ENCODE measurements around the gene GAS1. TPM values are rescaled to one million over a fixed set of nuclear protein-coding genes. Genes with fewer than 3 reads are reported as not detected.

The GAS1 gene
- total RNA-seq, 2 donors from 2014 or later: 0.48 to 0.53 TPM

DNA sequence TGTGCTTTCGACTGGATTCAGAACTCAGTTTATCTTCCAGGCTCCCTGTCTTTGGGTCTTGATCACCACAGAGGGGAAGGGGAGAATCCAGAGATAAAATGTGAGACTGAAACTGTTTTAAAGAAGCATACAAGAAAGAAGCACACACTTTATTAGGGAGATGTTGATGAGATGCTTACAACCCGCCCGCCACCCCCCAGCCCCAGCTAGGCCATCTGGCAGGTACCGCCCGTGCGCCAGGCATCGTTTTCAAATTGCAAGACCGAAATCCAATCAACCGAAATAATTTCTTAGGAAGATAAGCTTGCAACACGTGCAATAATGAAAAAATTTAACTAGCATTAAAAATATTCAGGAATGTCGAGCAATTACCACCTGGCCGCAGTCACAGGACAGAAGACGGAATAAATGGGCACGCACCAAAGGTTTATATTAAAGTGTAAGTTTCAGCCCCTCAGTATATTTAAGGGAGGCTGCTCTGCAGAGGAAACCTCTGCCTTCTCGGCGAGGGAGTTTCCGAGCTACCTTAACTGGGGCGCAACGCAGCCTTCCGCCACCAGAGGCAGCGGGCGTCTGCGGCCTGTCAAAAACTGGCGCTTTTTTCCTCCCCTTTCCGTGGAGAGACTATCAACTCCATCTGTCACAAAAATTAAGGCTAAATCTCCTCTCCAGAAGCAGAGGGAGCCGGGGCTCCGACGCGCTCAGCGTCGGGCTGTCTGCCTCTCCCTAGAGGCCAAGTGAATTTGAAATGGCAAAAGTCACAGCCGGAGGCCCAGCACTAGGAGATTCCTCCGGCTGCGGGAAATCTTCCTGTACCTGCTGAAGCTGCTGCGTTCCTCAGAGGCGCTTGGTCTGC, 996 bp upstream of the GAS1 start:
- ATAC-seq: peak; percentile 65 to 73
- Mint-ChIP-seq H3K27ac (peak overlapping the region; percentile 60 to 65), H3K27me3 (peaks cover 5 to 6% of the 10 kb centered on the region in 2 donors), H3K36me3 (peaks cover 14% of the 10 kb centered on the region), H3K4me1 (ENCODE audit: low read depth in 2 of 2) (peaks cover 14 to 16% of the 10 kb centered on the region in 2 donors), H3K4me3 (peak overlapping the region; percentile 82), H3K9me3 (no peaks in the 10 kb centered on the region)
- peak; percentile 79 for DNase-seq (ENCODE audit: low spot score)

DNA sequence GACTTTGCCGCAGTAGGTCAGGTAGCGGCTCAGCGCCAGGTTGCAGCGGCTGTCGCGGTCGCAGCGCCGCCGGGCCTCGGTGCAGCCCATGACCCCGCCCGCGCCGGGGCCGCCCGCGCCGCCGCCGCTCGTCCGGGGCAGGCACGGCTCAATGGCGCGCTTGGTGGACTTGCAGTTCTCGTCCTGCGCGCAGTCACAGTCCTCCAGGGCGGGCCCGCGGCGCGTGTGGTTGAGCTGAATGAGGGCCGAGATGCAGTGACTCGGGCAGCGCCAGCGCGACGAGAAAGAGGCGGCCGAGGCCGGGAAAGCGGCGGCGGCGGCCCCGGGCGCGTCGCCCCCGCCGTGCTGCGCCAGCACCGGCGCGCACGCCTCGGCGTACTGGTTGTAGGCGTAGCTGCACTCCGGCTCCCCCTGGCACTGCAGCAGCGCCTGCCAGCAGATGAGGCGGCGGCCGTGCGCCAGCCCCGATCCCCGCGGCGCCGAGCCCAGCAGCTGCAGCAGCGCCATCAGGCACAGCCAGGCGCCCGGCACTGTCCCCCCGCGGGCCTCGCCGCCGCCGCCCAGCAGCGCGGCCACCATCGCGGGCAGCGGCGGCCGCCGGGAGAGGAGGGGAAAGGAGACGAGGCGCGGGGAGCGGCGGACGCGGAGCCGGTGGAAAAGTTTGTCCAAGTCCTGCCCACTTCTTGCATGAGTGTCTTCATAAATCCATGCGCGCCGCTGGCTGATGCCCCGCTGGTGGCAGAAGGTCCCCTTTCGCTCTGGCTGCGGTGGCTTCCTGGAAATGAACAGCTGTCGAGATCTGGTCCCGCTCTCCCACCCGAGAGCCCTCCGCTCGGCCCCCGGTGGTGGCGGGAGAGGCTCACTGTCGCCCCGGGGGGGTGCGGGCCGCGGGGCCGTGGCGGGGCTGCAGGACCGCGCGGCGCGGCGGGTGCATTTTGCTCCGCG, 833 bp downstream of the GAS1 start:
- Mint-ChIP-seq H3K4me3 (peak overlapping the region; percentile 80), H3K27ac (no peak overlapping the region), H3K27me3 (peaks cover 18 to 24% of the 10 kb centered on the region in 2 donors), H3K4me1 (ENCODE audit: low read depth in 2 of 2) (peaks cover 14 to 16% of the 10 kb centered on the region in 2 donors), H3K9me3 (no peaks in the 10 kb centered on the region), H3K36me3 (no peaks in the 10 kb centered on the region)
- ATAC-seq: peak; percentile 72 to 77
- peak; percentile 73 for DNase-seq (ENCODE audit: low spot score)

DNA sequence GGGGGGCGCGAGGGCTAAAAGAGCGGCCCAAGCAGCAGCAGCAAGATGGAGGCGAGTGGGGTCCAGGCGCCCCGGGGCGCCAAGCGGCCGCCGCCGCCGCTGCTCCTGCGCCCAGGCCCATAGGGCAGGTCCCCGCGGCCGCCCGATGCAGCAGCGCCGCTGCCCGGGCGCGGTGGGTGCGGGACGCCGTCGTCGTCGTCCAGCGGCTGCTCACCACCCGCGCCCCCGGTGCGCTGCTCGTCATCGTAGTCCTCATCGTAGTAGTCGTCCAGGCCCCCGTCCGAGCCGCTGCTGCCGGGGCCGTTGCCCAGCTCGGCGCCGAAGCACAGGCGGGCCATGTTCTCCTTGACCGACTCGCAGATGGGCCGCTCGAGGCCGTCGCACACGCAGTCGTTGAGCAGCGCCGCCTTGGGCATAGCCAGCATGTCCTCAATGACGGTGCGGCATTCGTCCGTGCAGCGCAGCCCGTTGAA, 1.5 kb downstream of the GAS1 start:
- H3K4me1 Mint-ChIP-seq (ENCODE audit: low read depth in 2 of 2): peaks cover 14 to 16% of the 10 kb centered on the region in 2 donors
- H3K36me3 Mint-ChIP-seq: no peaks in the 10 kb centered on the region
- H3K27ac Mint-ChIP-seq: no peak overlapping the region
- H3K4me3 Mint-ChIP-seq: peak overlapping the region; percentile 80
- no peaks in the 10 kb centered on the region for H3K9me3 Mint-ChIP-seq
- H3K27me3 Mint-ChIP-seq: peaks cover 25 to 32% of the 10 kb centered on the region in 2 donors
- DNase-seq (ENCODE audit: low spot score): no peak
- ATAC-seq: peak; percentile 2 to 20

DNA sequence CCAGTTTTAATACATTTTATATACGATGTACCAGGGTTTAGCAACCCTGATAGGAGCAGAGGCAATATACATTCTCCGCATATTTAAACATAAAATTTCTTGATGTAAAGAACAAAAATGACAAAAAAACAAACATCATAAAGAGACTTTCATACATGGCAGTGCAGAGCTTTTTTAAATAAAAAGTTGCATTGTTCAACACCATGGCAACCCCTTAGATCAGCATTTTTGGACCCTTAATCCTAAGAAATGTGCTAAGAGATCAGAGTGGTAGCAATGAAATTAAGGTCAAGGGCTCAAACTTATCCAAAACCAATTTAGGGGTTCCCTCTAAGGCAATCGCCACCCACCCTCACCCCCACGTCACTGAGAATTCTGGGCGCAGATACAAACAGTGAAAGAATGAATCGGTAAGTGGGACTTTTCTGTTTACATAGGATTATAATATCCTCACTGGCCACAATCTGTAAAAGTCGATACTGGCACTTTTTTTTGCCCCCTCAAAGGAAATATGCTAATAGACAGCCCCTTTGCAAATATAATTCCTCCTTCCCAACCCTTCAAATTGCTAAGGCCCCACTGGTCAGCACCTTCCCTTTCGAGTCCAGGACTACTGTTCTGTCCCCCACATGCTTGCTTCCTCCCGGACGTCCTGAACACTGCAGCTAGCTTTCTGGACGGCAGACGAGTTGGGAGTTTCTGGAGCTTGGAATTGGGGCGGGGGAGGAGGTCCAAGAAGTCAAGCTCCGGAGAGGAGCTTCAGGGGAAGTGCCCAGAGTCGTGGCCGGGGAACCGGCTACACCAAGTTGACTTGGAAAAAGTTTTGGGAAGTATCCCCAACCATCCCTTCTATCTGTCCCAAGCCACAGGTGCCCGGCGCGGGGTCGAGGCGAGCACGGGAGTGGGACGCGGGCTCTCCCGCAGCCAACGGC, 2.2 kb downstream of the GAS1 start:
- Mint-ChIP-seq H3K27me3 (peaks cover 26 to 35% of the 10 kb centered on the region in 2 donors), H3K27ac (no peak overlapping the region), H3K4me3 (peak overlapping the region; percentile 67), H3K4me1 (ENCODE audit: low read depth in 2 of 2) (peaks cover 14 to 16% of the 10 kb centered on the region in 2 donors), H3K9me3 (no peaks in the 10 kb centered on the region), H3K36me3 (peaks cover under 1% of the 10 kb centered on the region)
- no peak for ATAC-seq
- DNase-seq (ENCODE audit: low spot score): no peak

DNA sequence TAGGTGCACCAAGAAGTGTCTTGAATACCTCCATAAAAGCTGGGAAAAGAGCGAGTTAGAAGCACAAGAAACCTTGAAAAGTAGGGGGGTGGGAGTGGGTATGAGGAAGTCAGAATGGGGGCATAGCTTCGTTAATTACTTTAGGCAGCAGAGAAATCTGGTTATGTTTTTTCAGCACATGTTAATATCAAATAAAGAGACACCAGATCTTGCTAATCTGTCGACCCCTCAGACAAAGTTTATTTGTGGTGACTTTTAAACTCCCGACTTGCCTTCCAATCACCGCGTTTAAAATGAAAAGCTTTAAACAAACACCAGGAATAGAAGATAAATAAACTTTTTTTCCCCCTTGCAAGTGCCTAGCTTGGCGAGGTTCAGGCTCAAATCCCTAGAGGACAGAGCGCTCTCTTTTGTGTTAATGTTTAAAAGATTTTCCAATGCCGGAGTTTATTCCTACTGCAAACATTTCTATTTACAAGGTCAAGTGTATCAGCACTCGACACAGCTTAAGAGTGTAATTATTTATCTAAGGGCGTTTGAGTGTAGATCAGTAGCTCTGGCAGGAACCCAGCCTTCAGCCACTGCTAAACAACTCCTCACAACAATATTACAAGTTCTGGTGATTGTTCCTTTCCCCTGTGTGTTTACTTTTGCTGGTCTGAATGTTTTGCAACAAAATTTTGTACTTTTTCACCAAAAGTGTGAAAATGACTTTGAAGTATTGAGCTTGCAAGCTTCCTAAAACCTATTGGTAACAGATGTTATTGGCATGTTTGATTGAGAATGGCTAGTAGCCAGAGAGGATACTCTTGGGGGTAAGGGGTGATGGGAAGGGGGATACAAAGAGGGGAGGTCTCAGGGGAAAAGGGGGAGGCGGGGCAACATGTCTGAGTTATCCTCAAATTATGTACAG, 3.8 kb downstream of the GAS1 start:
- Mint-ChIP-seq H3K9me3 (no peaks in the 10 kb centered on the region), H3K27me3 (peaks cover 41 to 51% of the 10 kb centered on the region in 2 donors), H3K27ac (no peak overlapping the region)

DNA sequence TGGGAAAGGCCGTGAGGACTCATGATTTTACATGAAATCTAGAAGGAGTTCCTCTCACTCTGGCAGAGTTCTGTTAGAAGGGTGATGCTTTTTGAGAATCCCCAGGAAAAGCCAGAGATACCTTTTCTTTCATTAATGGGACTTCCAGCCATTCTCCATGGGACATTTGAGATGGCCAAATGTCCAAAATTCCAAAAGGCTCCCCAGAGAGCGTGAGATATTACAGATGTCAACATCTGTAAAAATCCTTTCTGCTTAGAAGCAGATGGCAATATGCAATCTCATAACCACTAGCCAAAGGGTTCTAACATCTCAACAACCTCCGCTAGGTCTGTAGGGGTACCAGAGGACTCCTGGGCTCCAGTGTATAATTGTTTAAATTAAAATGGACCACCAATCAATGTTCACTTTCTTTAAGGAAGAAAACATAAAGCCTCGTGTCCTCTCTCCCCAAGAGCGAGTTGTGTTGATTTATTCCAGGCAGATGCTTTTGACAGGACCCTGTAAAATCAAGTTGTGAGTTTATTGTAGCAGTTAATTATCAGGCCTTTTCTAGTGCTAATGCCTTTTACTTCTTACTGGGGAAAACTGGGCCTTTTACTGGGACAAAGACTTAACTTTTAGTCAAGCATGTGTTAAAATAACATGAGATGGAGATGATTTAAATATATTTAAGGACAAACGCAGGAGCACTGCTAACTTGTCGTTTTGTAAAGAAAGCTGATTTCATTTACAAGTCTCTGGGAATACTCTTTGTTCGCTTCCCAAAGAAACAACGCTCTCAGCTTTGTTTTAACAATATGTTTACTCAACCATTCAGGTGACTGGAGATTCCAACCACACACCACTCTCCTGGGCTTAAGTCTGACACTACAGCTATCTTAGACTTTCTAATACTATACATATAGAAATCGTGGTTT, 4.8 kb downstream of the GAS1 start:
- no peak overlapping the region for H3K27ac Mint-ChIP-seq
- H3K9me3 Mint-ChIP-seq: no peaks in the 10 kb centered on the region
- H3K36me3 Mint-ChIP-seq: peaks cover 10% of the 10 kb centered on the region
- DNase-seq (ENCODE audit: low spot score) (no peak), ATAC-seq (no peak)
- H3K4me3 Mint-ChIP-seq: no peak overlapping the region
- peaks cover 43 to 57% of the 10 kb centered on the region in 2 donors for H3K27me3 Mint-ChIP-seq
- peaks cover 3 to 5% of the 10 kb centered on the region in 2 donors for H3K4me1 Mint-ChIP-seq (ENCODE audit: low read depth in 2 of 2)

More for the DNA sequence above, 3.8 kb downstream of the GAS1 start:
- Mint-ChIP-seq H3K4me3 (no peak overlapping the region), H3K4me1 (ENCODE audit: low read depth in 2 of 2) (peaks cover 9 to 10% of the 10 kb centered on the region in 2 donors), H3K36me3 (peaks cover 10% of the 10 kb centered on the region)
- ATAC-seq (no peak), DNase-seq (ENCODE audit: low spot score) (no peak)

DNA sequence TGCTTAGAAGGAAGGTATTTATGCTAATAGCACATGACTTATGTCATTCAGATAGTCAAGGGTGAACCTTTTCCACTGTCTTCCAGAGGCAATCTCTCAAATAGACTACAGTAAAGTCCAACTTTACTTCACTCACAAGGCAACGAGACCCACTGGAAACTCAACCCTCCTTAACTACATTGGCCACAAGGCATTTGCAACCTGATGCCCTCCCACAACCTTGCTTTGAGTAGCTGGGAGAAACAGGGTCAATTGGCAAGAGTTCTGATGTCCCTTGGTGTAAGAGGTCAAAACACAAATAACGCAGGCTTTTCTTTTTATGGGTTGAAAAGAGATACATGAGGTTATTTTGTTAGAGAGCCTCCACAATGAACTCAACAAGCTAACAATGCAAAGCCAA, 6.1 kb downstream of the GAS1 start:
- H3K36me3 Mint-ChIP-seq: peaks cover 10% of the 10 kb centered on the region
- peaks cover 43 to 57% of the 10 kb centered on the region in 2 donors for H3K27me3 Mint-ChIP-seq
- no peak for ATAC-seq
- peaks cover 3 to 5% of the 10 kb centered on the region in 2 donors for H3K4me1 Mint-ChIP-seq (ENCODE audit: low read depth in 2 of 2)
- H3K9me3 Mint-ChIP-seq: no peaks in the 10 kb centered on the region
- no peak overlapping the region for H3K4me3 Mint-ChIP-seq
- no peak overlapping the region for H3K27ac Mint-ChIP-seq
- DNase-seq (ENCODE audit: low spot score): no peak

DNA sequence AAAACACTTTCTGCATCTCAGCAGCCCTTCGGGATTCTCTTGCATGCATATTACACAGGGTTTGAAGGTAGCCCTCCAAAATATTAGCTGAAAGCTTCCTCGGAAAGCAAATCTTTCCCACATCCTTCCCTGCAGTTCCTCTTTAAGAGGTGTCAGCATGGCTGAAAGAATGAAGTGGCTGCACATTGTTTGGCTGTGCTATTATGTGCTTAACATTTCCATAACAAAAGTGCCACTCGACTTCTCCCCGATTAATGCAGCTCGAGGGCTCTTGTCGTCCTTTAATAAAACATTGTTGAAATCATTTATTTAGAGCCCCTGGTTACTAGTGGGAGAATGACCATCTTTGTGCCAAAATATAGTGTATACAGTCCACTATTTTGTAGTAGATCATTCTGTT, 6.5 kb downstream of the GAS1 start:
- Mint-ChIP-seq H3K27me3 (peaks cover 43 to 57% of the 10 kb centered on the region in 2 donors), H3K4me1 (ENCODE audit: low read depth in 2 of 2) (peaks cover 3 to 5% of the 10 kb centered on the region in 2 donors), H3K27ac (no peak overlapping the region)

DNA sequence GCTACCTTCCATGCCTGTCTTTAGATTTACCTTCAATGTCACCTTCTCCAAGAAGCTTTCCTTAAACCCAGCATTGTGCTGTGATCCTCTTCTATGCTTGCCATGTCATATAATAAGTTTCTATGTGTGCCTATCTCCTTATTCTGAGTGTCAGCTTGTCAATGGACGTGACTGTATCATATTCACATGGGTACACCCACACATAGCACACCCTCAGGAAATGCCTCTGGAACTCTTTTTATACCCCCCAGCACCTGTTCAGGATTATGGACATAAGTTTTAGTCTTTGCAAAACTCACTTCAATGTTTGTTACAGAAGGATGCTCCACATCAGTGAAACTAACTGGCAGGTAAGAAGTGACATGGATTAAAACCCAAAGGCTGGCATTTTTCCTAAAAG, 7.4 kb downstream of the GAS1 start:
- Mint-ChIP-seq H3K27ac (no peak overlapping the region), H3K36me3 (peaks cover 10% of the 10 kb centered on the region), H3K4me1 (ENCODE audit: low read depth in 2 of 2) (no peaks in the 10 kb centered on the region), H3K9me3 (no peaks in the 10 kb centered on the region), H3K4me3 (no peak overlapping the region), H3K27me3 (peaks cover 43 to 57% of the 10 kb centered on the region in 2 donors)
- ATAC-seq (no peak), DNase-seq (ENCODE audit: low spot score) (no peak)

More for the DNA sequence above, 6.5 kb downstream of the GAS1 start:
- Mint-ChIP-seq H3K9me3 (no peaks in the 10 kb centered on the region), H3K36me3 (peaks cover 10% of the 10 kb centered on the region), H3K4me3 (no peak overlapping the region)
- no peak for DNase-seq (ENCODE audit: low spot score)
- no peak for ATAC-seq

DNA sequence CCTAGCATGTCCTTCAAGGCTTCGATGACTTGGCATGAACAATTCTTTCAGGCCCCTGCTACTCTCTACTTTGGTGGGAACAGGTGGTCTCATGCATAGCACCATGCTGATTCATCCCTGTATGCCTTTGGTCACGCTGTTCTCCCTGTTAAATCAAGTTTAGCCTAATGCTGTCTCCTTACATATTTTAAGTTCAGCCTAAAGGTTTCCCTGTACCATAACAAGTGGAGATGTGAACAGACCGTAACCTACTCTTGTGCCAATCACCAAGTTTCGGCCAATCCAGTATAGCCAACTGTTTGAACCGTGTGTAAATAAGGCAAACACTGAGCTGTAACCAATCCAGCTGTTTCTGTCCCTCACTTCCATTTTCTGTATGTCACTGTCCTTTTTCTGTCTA, 8.0 kb downstream of the GAS1 start:
- DNase-seq (ENCODE audit: low spot score) (no peak), ATAC-seq (no peak)
- Mint-ChIP-seq H3K4me3 (no peak overlapping the region), H3K27me3 (peaks cover 43 to 57% of the 10 kb centered on the region in 2 donors), H3K36me3 (peaks cover 10% of the 10 kb centered on the region), H3K9me3 (no peaks in the 10 kb centered on the region), H3K27ac (no peak overlapping the region), H3K4me1 (ENCODE audit: low read depth in 2 of 2) (no peaks in the 10 kb centered on the region)

DNA sequence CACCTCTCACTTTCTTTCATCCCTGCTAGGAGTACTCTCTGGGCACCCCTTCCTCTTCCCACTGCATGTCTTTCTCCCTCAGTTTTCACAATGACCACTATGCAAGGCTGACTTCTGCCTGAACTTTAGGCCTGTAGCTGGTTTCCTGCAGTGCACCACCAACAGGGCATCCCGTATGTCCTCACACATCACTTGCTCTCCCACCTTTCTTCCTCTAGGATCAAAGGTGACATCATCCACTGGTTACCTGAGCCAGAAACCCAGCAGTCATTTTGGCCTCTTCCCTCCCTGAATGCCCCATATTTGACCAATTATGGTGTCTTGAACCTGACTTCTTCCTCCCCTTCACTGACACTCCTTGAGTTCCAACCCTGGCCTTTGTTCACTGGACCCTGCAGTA, 8.5 kb downstream of the GAS1 start:
- Mint-ChIP-seq H3K9me3 (no peaks in the 10 kb centered on the region), H3K4me1 (ENCODE audit: low read depth in 2 of 2) (no peaks in the 10 kb centered on the region), H3K36me3 (peaks cover 10% of the 10 kb centered on the region), H3K27me3 (peaks cover 43 to 56% of the 10 kb centered on the region in 2 donors), H3K27ac (no peak overlapping the region), H3K4me3 (no peak overlapping the region)
- no peak for ATAC-seq
- no peak for DNase-seq (ENCODE audit: low spot score)
